GM12891 (cell line): ENCODE measurements around the gene TPO.
A peak's percentile ranks its signal among the peaks of the same experiment; 100 is the strongest.

ENCODE experiments used
- DNase-seq: peaks from one replicate; pipeline ENCODE4 v3.0.0; 2011; ENCODE audit warnings: low spot score; ENCODE audit not compliant: insufficient read length
- FAIRE-seq: peaks from 2 replicates; lab custom pipeline; 2011; peaks lifted over from hg19 to GRCh38; lab: Jason Lieb, UNC
- PAX5 ChIP-seq: IDR thresholded peaks from 2 replicates; pipeline ENCODE4 v1.6.1; 2011; ENCODE audit warnings: low read length, moderate library complexity, mild to moderate bottlenecking; ENCODE audit not compliant: insufficient read depth, severe bottlenecking
- POLR2A ChIP-seq: IDR thresholded peaks from 2 replicates; pipeline ENCODE4 v1.6.1; 2011; ENCODE audit warnings: low read depth, low read length, control low read depth
- POLR2AphosphoS5 ChIP-seq: IDR thresholded peaks from 2 replicates; pipeline ENCODE4 v1.6.1; 2011; ENCODE audit warnings: low read depth, low read length, control low read depth
- POU2F2 ChIP-seq: IDR thresholded peaks from 2 replicates; pipeline ENCODE4 v1.6.1; 2011; ENCODE audit warnings: low read depth, mild to moderate bottlenecking, control low read depth, low read length, moderate library complexity
- SPI1 ChIP-seq: IDR thresholded peaks from 2 replicates; pipeline ENCODE4 v1.6.1; 2011; ENCODE audit warnings: low read depth, low read length, control low read depth
- TAF1 ChIP-seq: IDR thresholded peaks from 2 replicates; pipeline ENCODE4 v1.6.1; 2011; ENCODE audit warnings: low read depth, low read length, control low read depth

Gene TPO

DNA sequence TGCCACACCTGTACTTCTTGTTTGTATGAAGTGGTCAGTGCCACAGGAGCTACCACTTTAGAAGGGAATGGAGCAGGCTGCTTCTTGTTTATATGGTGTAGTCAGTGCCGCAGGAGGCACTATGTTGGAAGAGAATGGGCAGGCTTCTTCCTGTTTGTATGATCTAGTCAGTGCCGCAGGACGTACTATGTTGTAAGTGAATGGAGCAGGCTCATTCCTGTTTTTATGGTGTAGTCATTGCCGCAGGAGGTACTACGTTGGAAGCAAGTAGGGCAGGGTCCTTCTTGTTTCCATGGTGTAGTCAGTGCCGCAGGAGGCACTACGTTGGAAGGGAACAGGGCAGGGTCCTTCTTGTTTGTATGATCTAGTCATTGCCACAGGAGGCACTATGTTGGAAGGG lies 27.3 kb downstream of the TPO start:
- FAIRE-seq (no peak), DNase-seq (no peak)
- TF ChIP-seq PAX5 = no peak
- TF ChIP-seq TAF1 = no peak
- TF ChIP-seq POLR2AphosphoS5 = no peak
- TF ChIP-seq SPI1 = no peak
- no peak for TF ChIP-seq POU2F2
- no peak for TF ChIP-seq POLR2A

DNA sequence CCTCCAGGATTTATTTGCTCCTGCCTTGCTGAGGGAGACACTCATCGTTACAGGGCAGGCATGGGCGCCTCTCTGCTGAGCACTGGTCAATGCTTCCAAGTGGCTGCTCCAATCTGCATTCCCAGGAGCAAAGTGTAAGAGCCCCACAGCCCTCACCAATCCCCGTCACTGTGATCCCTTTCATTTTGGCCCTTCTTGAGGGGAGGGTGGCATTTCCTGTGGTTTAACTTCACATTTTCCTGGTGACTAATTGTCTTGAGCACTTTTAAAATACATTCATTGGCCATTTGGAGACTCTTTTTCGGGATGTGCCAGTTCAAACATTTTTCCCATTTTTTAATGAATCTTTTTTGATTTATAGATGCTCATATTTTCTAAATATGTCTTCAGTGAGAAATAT lies 33.0 kb downstream of the TPO start:
- no peak for DNase-seq
- FAIRE-seq = no peak
- TF ChIP-seq POU2F2 (no peak), SPI1 (no peak), POLR2A (no peak), TAF1 (no peak), PAX5 (no peak), POLR2AphosphoS5 (no peak)

DNA sequence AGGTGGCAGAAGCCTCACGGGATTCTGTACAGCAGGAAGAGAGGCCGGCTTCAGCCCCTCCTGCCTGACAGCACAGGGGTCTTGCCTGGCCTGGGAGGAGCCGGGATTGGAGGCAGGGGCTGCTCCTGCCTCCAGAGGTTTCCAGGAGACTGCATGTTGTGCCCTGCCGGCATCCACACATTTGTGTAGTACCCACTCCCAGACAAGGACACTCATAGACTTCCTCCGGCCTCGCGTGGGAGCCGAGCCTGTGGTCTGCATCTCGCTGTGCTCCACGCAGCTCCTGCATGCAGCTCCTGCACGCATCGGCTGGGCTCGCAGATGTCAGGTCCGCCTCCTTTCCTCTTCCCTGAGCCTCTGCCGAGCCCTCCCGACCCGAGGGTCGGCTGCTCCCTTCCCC lies 34.7 kb downstream of the TPO start:
- DNase-seq (no peak), FAIRE-seq (no peak)
- TF ChIP-seq PAX5 (no peak), POLR2AphosphoS5 (no peak), POU2F2 (no peak), POLR2A (no peak), SPI1 (no peak), TAF1 (no peak)

DNA sequence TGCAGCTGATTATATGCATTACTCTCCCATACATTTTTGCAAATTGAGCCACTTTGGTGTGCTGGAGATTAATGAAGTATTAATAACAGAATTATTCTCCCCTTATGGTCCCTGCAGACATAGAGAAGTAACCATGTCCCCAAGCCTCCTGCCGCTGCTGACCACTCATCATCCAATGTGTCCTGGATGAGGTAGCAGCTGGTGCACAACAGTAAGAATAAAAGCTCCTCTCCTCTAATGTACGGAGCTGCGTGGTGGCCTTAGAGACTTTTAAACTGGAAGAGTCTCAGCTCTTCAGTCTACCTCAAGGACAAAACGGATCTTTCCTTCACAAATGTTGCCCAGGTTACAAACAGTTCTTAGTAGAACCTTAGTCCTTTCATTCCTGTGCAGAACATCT lies 37.7 kb downstream of the TPO start:
- DNase-seq = no peak
- FAIRE-seq = no peak
- TF ChIP-seq SPI1 (no peak), POU2F2 (no peak), PAX5 (no peak), TAF1 (no peak), POLR2A (no peak), POLR2AphosphoS5 (no peak)

DNA sequence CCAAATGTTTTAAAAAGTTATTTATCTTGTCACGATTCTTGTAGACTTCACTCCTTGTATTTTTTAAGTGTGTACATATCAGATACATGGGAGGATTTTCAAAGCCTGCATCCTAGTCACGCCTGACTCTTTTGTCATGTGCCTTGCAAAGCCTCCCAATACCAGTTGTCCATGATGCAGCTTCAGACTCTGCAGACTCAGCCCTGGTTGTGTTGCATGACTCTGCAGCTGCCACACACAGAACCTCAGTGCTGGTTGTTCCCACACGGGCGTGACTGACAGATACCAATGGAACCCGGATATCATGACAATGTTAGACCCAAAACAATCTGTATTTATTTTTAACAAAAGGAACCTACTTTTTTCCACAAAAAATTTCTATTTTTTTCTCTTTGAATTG lies 38.2 kb downstream of the TPO start:
- no peak for FAIRE-seq
- TF ChIP-seq POU2F2 (no peak), TAF1 (no peak), POLR2AphosphoS5 (no peak), PAX5 (no peak), SPI1 (no peak), POLR2A (no peak)

DNA sequence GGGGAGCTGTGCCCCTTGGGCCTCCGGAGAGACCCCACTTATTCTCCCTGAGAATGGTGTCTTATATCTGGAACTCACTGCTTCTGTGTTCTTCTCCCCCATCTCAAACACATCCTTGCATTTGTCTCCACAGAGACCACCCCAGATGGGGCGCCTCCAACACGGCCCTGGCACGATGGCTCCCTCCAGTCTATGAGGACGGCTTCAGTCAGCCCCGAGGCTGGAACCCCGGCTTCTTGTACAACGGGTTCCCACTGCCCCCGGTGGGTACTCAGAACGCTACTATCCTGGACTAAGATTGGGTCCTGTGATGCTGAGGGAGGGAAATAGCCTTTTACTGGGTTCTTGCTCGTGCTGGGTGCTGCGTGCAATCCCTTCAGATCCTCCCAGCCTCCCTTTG lies 40.3 kb downstream of the TPO start:
- no peak for TF ChIP-seq POU2F2
- TF ChIP-seq POLR2A = no peak
- no peak for TF ChIP-seq SPI1
- no peak for TF ChIP-seq POLR2AphosphoS5
- TF ChIP-seq PAX5 = no peak
- FAIRE-seq (no peak), DNase-seq (no peak)

More for the DNA sequence above, 38.2 kb downstream of the TPO start:
- DNase-seq = no peak

DNA sequence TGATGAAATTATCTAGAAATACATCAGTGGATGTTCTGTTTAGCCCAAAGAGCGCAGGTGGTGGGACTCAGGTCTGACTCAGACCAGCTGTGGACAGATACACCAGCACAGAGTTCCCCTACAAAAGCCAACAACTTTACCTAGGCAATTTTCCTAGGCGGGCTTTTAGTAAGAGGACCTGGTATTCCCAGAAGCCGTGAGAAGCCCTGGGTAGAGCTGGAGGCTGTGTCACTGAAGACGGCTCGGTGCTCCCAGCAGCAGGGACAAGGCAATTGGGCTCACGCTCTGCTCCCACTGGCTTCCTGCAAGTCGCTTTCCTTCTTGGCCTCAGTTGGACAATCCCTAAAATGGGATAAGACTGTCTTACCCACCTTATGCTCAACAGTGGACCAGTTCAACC lies 41.1 kb downstream of the TPO start:
- DNase-seq = no peak

DNA sequence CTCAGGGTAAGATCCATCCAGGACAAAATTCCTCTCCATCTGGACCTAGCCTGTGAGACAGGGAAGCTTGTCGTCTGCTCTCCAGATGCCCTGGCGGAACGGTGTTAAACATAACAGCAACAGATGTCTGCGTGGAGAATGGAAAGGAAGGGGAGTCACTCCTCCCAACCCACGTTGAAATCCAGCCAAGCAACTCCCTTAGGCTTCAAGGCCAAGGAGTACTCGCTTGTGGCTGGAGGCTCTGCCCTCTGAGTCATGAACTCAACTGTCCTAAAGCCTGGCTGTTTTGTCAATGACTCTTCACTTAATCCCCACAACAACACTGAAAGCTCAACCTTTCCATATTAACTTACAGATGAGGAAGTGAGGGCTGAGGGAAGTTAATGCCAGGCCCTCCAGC lies 42.2 kb downstream of the TPO start:
- DNase-seq = no peak
- TF ChIP-seq POU2F2 (no peak), SPI1 (no peak), POLR2A (no peak), PAX5 (no peak), TAF1 (no peak), POLR2AphosphoS5 (no peak)
- FAIRE-seq = no peak

More for the DNA sequence above, 41.1 kb downstream of the TPO start:
- no peak for FAIRE-seq
- TF ChIP-seq TAF1 = no peak
- no peak for TF ChIP-seq PAX5
- TF ChIP-seq POU2F2 = no peak
- TF ChIP-seq POLR2A = no peak
- no peak for TF ChIP-seq SPI1
- no peak for TF ChIP-seq POLR2AphosphoS5

DNA sequence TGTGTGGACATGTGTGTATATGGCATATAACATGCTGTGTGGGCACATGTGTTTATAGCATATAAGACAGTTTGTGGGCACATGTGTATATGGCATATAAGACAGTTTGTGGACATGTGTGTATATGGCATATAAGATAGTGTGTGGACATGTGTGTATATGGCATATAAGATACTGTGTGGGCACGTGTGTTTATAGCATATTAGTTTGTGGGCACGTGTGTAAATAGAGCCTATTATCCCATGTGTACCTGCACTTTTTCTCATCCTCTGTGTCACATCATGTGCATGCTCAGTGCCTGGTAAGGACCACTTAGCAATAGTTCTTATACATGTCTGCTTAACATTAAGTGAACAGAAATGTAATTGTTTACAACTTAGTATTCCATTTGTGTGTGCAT lies 45.2 kb downstream of the TPO start:
- DNase-seq (no peak), FAIRE-seq (peak; percentile 28)
- TF ChIP-seq POLR2A (no peak), POLR2AphosphoS5 (no peak), TAF1 (no peak), POU2F2 (no peak), PAX5 (no peak)

DNA sequence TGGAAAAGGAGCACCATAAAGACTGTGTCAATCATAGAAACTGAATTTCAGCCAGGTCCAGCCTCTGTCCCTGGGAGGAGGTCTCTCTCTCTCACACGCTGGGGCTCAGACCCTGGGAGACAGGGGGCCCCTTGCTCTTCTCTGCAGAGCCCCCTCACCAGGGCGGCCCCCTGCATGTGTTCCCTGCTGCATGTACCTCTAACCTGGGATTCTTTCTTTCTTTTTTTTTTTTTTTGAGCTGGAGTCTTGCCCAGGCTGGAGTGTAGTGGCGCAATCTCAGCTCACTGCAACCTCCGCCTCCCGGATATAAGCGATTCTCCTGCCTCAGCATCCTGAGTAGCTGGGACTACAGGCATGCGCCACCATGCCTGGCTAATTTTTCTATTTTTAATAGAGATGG lies 46.5 kb downstream of the TPO start:
- no peak for FAIRE-seq
- no peak for DNase-seq
- no peak for TF ChIP-seq POLR2AphosphoS5
- TF ChIP-seq PAX5 = no peak
- no peak for TF ChIP-seq SPI1
- no peak for TF ChIP-seq POU2F2
- no peak for TF ChIP-seq POLR2A
- no peak for TF ChIP-seq TAF1
